H54 (cell line): Measurements from ENCODE around the gene IL15.
"Not testable (repeated sequence)": the region's sequence is repeated elsewhere in the genome, so short reads cannot be mapped to it uniquely, and the experiment has no call there.

ENCODE experiments used
- DNase-seq: peaks from one replicate; pipeline ENCODE4 v3.0.0; 2011; ENCODE audit warnings: low spot score, mixed read lengths; ENCODE audit not compliant: insufficient read length
- FAIRE-seq: peaks from 3 replicates; lab custom pipeline; 2011; peaks lifted over from hg19 to GRCh38; lab: Jason Lieb, UNC
- POLR2A ChIP-seq: IDR thresholded peaks from 2 replicates; pipeline ENCODE4 v1.6.1; 2011; ENCODE audit warnings: low read depth, mild to moderate bottlenecking, low read length

The IL15 gene

GRCh38 chr4:141730805-141731204 lies 94.4 kb downstream of the IL15 start:
- no peak for FAIRE-seq
- no peak for DNase-seq
- no peak for TF ChIP-seq POLR2A

GRCh38 chr4:141731481-141731880 lies 95.1 kb downstream of the IL15 start:
- no peak for TF ChIP-seq POLR2A
- FAIRE-seq (no peak), DNase-seq (no peak)

GRCh38 chr4:141739636-141740035 lies 103.3 kb downstream of the IL15 start:
- no peak for TF ChIP-seq POLR2A
- DNase-seq (no peak), FAIRE-seq (no peak)

- no peak for FAIRE-seq
- DNase-seq: no peak
- TF ChIP-seq POLR2A: no peak
These were observed 109.6 kb downstream of the IL15 start for GRCh38 chr4:141746026-141746425.

GRCh38 chr4:141751806-141752205 lies 115.4 kb downstream of the IL15 start:
- not testable (repeated sequence) for FAIRE-seq, DNase-seq

- DNase-seq (no peak), FAIRE-seq (no peak)
- no peak for TF ChIP-seq POLR2A
These were observed 120.9 kb downstream of the IL15 start for GRCh38 chr4:141757287-141757686.

GRCh38 chr4:141759796-141760425 lies 123.5 kb downstream of the IL15 start:
- TF ChIP-seq POLR2A: no peak
- no peak for DNase-seq
- FAIRE-seq: no peak

GRCh38 chr4:141761926-141762325 lies 125.5 kb downstream of the IL15 start:
- FAIRE-seq: no peak
- no peak for DNase-seq
- no peak for TF ChIP-seq POLR2A

- no peak for TF ChIP-seq POLR2A
- no peak for DNase-seq
- no peak for FAIRE-seq
These were observed 127.0 kb downstream of the IL15 start for GRCh38 chr4:141763374-141763773.

- FAIRE-seq (peak; percentile 80), DNase-seq (no peak)
- no peak for TF ChIP-seq POLR2A
These were observed 132.6 kb downstream of the IL15 start for GRCh38 chr4:141768954-141769353.

GRCh38 chr4:141771889-141772830 lies 135.8 kb downstream of the IL15 start:
- no peak for TF ChIP-seq POLR2A
- DNase-seq (no peak), FAIRE-seq (no peak)

GRCh38 chr4:141772838-141773237 lies 136.5 kb downstream of the IL15 start:
- no peak for DNase-seq
- FAIRE-seq: no peak
- TF ChIP-seq POLR2A: no peak

- no peak for TF ChIP-seq POLR2A
- DNase-seq (no peak), FAIRE-seq (no peak)
These were observed 145.8 kb downstream of the IL15 start for GRCh38 chr4:141782205-141782604.
